GM10847 (cell line): ENCODE measurements around the gene RBM23.

Experiments used
- POLR2A ChIP-seq: IDR thresholded peaks from 2 replicates; pipeline ENCODE4 v1.6.1; 2011; ENCODE audit not compliant: insufficient read length; ENCODE audit errors: extremely low read depth

RBM23 gene

DNA sequence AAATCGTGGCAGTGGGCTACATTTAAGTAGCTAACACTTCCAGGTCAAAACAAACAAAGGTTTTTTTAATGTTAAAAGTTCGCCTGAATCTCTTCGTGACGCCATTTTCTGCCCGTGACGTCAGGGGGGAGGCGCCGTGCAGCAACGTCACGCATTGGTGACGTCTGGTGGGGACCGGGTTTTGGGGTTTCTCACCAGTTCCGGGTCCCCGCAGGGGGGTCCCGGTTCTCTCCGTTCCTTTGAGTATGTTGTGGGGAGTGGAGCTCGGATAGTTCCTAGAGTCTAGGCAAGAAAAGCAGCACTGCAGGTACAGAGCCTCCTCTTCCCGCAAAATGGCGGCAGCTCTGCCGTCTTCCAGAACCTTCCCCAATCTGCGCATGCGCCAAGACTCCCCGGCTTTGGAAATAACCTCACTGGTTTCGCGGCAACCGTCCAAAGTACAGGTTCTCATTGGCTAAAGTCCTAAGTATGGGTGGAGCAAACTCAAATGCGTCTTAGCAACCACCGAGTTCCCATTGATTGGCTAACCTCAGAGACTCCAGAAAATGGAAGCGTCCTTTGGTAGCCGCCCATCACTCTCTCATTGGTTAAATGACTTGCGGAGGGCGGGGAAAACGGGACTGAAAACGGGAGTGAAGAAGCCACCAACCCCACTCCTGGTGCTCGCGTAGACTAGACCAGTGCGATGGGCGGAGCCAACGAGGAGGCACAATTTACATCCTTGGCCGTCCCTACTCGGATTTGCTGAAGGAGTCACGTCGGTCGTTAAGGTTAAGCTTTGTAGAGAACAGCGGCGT, at the start of gene RBM23:
Gene RBM23, minus strand, starts transcription at position 346 of the 797 bp plus-strand sequence.
- peak; percentile 33 for TF ChIP-seq POLR2A

- TF ChIP-seq POLR2A: no peak
These were observed 47.9 kb upstream of the RBM23 start for GRCh38 chr14:22966783-22967269.

- no peak for TF ChIP-seq POLR2A
These were observed 43.2 kb upstream of the RBM23 start for GRCh38 chr14:22962061-22962676.

- TF ChIP-seq POLR2A: no peak
These were observed 37.0 kb upstream of the RBM23 start for GRCh38 chr14:22955702-22956569.

GRCh38 chr14:22952418-22952817, 33.5 kb upstream of the RBM23 start:
- TF ChIP-seq POLR2A: no peak

DNA sequence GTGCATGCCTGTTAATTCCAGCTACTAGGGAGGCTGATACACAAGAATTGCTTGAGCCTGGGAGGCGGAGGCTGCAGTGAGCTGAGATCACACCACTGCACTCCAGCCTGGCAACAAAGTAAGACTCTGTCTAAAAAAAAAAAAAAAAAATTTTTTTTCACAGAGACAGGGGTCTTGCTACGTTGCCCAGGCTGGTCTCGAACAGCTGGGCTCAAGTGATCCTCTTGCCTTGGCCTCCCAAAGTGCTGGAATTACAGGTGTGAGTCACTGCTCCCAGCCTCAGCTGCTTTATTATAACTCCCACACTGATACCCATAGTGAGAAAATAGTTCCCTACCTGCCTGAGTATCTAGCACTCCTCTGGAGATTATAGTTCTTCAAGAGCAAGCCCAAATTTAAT, 26.7 kb upstream of the RBM23 start:
- no peak for TF ChIP-seq POLR2A

DNA sequence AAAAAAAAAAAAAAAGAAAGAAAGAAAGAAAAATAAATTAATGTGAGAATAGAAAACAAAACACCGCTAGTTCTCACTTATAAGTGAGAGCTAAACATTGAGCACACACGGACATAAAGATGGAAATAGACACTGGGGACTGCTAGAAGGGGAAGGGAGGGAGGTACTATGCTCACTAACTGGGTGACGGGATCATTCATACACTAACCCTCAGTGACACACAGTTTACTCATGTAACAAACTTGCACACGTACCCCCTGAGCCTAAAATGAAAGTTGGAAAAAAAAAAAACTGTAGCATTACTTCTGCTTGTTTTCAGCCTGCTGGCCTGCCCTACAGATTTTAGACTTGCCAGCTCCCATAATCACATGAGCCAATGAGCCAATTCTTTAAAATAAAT, 20.7 kb upstream of the RBM23 start:
- TF ChIP-seq POLR2A: no peak

DNA sequence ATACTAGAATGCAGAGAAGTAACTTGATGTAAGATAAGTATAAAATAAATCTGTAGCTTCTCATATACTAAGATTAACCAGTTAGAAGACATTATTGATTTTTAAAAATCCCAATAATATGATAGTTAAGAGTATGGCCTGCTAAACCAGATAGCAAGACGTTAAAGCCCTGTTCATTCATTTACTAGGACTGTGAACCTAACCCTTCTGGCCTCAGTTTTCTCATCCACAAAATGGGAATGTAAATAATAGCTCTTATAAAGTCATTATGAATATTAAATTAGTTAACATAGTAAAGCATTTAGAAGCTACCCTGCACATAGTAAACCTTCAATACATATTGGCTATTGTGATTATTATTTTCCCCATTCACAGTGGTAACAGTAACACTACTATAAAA, 16.2 kb upstream of the RBM23 start:
- no peak for TF ChIP-seq POLR2A

DNA sequence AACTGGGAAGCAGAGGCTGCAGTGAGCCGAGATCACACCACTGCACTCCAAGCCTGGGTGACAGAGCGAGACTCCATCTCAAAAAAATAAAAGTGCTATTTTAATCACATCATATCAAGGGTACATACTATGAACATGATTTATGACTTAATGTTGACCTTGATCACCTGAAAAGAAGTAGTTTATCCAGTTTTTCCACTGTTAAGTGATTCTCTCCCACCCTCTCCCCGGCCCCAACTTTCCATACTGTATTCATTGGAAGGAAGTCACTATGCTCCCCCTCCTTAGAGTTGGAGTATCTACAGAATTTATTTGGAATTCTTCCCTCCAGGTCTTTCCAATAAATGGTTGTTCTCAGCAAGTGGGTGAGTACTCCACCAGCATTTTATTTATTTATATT, 13.2 kb upstream of the RBM23 start:
- TF ChIP-seq POLR2A: no peak

DNA sequence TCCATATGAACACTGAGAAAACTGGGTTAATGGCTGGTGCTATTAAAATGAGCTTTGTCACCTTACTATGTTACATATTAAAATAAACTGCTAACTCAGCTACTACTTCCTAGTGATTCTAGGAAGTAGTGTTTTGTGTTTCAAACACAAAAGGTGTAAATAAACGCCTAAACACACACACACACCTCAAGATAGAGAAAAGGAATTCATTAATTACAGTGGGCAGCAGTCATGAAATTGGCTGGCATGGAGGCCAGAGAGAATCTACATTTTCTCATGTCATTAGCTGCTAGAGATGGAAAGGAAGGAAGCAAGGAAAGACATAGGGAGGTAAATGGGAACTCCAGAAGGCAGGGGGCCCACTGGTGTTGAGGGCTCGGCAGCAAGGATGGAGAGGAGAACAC, 11.0 kb upstream of the RBM23 start:
- TF ChIP-seq POLR2A: no peak

DNA sequence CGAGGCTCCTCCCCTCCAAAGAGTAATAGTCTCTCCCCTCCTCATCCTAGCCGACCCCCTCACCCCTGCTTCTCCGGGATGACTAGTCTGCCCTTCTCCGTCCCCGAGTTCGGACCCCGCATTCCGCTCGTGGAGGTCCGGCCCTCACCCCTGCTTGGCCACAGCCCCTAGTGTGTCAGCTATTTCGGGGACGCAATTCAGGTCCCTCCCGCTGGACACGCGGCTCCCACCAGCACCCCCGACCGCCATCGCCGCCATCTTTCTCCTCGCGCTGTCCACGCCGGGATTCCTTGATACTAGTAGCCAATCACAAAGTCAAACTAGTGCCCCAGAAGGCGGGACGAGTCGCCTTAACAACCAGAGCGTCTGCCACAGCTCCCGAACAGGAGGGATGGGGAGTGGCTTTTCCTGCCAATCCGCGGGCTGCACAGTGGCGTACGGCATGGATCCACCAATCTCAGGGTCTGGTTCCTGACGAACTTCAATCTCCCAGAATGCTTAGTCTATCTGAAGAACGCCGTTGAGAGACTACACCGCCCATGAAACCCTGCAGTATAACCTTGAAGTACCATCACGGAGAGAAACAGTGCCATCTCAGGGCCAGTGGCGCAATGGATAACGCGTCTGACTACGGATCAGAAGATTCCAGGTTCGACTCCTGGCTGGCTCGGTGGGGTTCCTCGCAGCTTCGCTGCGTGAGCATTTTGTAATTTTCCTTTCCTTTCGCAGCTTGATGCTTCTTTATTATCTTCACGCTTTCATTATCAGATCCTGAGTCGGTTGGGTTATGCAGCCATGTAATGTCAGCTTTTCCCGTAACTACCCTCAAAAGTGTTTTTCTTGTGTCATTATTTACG, 10.4 kb upstream of the RBM23 start, which contains the start of gene PRMT5:
Gene PRMT5, minus strand, starts transcription at position 273 of the 857 bp plus-strand sequence. Its CDS starts 15 bp downstream, at position 258.
- TF ChIP-seq POLR2A: peak; percentile 88

DNA sequence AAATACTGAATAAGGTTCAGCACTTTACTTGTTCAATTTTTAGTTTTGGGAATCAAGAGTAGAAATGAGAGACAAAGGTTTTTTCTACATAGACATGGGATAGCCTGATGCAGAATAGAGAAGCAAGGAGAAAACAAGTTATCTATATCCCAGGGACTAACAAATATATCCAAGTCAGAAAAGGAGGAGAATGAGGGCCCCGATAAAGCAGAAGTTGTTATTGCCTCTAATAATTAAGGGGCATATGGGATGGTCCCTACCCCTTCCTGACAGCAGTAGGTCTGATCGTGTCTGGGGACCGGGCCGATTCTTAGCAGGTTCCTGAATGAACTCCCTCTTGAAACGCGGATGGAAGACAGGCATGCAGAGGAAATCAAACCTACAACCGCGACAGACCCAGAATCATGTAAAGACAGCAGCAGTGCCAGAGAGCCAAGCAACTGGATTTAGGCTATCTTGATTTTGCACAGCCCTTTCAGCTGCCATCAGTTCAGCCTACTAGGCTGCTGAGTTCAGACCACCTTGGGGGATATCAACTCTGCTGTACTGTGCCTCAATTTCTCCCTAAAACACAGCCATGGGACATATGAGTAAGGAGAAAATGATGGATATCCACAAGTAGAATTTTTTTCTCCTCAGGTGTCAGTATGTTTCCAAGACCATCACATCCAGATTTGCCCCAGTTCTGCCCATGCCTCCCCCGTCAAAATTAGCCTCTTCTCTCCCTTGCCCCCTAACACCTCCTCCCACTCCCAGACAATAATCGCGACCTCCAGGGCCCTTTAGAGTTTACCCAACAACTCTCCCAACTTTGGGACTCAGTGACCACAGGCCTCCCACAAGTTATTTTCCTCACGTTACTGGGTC, 9.5 kb upstream of the RBM23 start:
- TF ChIP-seq POLR2A: no peak

- TF ChIP-seq POLR2A: no peak
These were observed 7.4 kb upstream of the RBM23 start for GRCh38 chr14:22926316-22926715.

DNA sequence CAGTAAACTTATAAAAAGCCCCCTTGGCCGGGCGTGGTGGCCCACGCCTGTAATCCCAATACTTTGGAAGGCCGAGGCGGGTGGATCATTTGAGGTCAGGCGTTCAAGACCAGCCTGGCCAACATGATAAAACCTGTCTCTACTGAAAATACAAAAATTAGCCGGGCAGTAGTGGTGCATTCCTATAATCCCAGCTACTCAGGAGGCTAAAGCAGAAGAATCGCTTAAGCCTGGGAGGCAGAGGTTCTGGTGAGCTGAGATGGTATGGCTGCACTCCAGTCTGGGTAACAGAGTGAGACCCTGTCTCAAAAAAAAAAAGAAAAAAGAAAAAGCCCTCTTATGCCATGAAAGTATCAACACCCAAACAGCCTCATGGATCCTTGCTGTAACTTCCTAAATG, 6.6 kb upstream of the RBM23 start:
- TF ChIP-seq POLR2A: no peak

GRCh38 chr14:22923746-22924145, 4.8 kb upstream of the RBM23 start:
- no peak for TF ChIP-seq POLR2A
